Activated CD4-positive, alpha-beta memory T cell treated with anti-CD3 and anti-CD28 coated beads, Interleukin-2, amount 10 ng/mL, durations not matched to agents 7 days and 5 days (primary cell): Measurements from ENCODE around the gene PNPLA2. TPM values are rescaled to one million over a fixed set of nuclear protein-coding genes. Genes with fewer than 3 reads are reported as not detected.

ENCODE experiments used
- CTCF ChIA-PET: fragments of 350-600 bp; sonication (Branson Sonifier 250); formaldehyde crosslinking; loops from one replicate; lab custom pipeline; 2021; ENCODE audit warnings: antibody characterized with exemption, inconsistent platforms; lab: Charles Lee
- POLR2A ChIA-PET: fragments of 350-600 bp; sonication (Branson Sonifier 250); formaldehyde crosslinking; loops from one replicate; lab custom pipeline; 2021; ENCODE audit warnings: antibody characterized with exemption; lab: Charles Lee
- DNase-seq: peaks from one replicate; pipeline ENCODE4 v3.0.0-alpha.2; 2020
- H3K27ac Mint-ChIP-seq: one replicate; pipeline ENCODE4 v1.8.0; 2021; ENCODE audit warnings: mild to moderate bottlenecking, mixed read lengths
- H3K27me3 Mint-ChIP-seq: one replicate; pipeline ENCODE4 v1.8.0; 2021; ENCODE audit warnings: mixed read lengths
- H3K36me3 Mint-ChIP-seq: one replicate; pipeline ENCODE4 v1.8.0; 2021; ENCODE audit warnings: low read depth, mixed read lengths
- H3K4me1 Mint-ChIP-seq: one replicate; pipeline ENCODE4 v1.8.0; 2021; ENCODE audit warnings: mixed read lengths
- H3K4me3 Mint-ChIP-seq: one replicate; pipeline ENCODE4 v1.8.0; 2021; ENCODE audit warnings: mild to moderate bottlenecking, mixed read lengths
- H3K9me3 Mint-ChIP-seq: one replicate; pipeline ENCODE4 v1.8.0; 2021; ENCODE audit warnings: mixed read lengths
- total RNA-seq, 2 experiments: library from RNA; stranded (reverse); gene quantifications; one replicate each; pipeline ENCODE4 v1.2.3, GENCODE V29; 2021

PNPLA2 gene
- total RNA-seq, 2 experiments from 2014 or later, result 66.8 to 70.9 TPM

- ChIA-PET CTCF (no interaction called here), POLR2A (no interaction called here)
- no peaks in the 10 kb centered on the region for H3K9me3 Mint-ChIP-seq
These were observed 49.7 kb downstream of the PNPLA2 start for GRCh38 chr11:868394-868793.

GRCh38 chr11:868802-869201 lies 50.1 kb downstream of the PNPLA2 start:
- no peaks in the 10 kb centered on the region for H3K9me3 Mint-ChIP-seq
- H3K27me3 Mint-ChIP-seq, result no peaks in the 10 kb centered on the region
- ChIA-PET POLR2A (no interaction called here), CTCF (no interaction called here)
- no peak overlapping the region for H3K4me3 Mint-ChIP-seq
- H3K4me1 Mint-ChIP-seq, result no peaks in the 10 kb centered on the region
- H3K27ac Mint-ChIP-seq, result no peak overlapping the region
- no peaks in the 10 kb centered on the region for H3K36me3 Mint-ChIP-seq
- DNase-seq, result no peak

More at GRCh38 chr11:868394-868793, 49.7 kb downstream of the PNPLA2 start:
- no peak overlapping the region for H3K27ac Mint-ChIP-seq
- no peaks in the 10 kb centered on the region for H3K27me3 Mint-ChIP-seq
- no peaks in the 10 kb centered on the region for H3K36me3 Mint-ChIP-seq
- no peak overlapping the region for H3K4me3 Mint-ChIP-seq
- no peak for DNase-seq
- no peaks in the 10 kb centered on the region for H3K4me1 Mint-ChIP-seq

GRCh38 chr11:869399-870126 lies 50.8 kb downstream of the PNPLA2 start:
- Mint-ChIP-seq H3K4me1 (no peaks in the 10 kb centered on the region), H3K27me3 (no peaks in the 10 kb centered on the region), H3K4me3 (no peak overlapping the region), H3K27ac (no peak overlapping the region), H3K9me3 (no peaks in the 10 kb centered on the region), H3K36me3 (no peaks in the 10 kb centered on the region)
- ChIA-PET POLR2A (no interaction called here), CTCF (no interaction called here)
- DNase-seq, result no peak

- POLR2A ChIA-PET, result no interaction called here
- H3K36me3 Mint-ChIP-seq, result no peaks in the 10 kb centered on the region
- H3K4me1 Mint-ChIP-seq, result no peaks in the 10 kb centered on the region
- H3K27ac Mint-ChIP-seq, result no peak overlapping the region
- CTCF ChIA-PET, result no interaction called here
- no peaks in the 10 kb centered on the region for H3K9me3 Mint-ChIP-seq
- DNase-seq, result no peak
- H3K27me3 Mint-ChIP-seq, result no peaks in the 10 kb centered on the region
- H3K4me3 Mint-ChIP-seq, result no peak overlapping the region
These were observed 51.4 kb downstream of the PNPLA2 start for GRCh38 chr11:870127-870413.

GRCh38 chr11:870418-870817 lies 51.7 kb downstream of the PNPLA2 start:
- POLR2A ChIA-PET, result no interaction called here
- H3K27me3 Mint-ChIP-seq, result no peaks in the 10 kb centered on the region
- no peak for DNase-seq

GRCh38 chr11:871472-871871 lies 52.8 kb downstream of the PNPLA2 start:
- no peaks in the 10 kb centered on the region for H3K27me3 Mint-ChIP-seq
- ChIA-PET POLR2A (no interaction called here), CTCF (no interaction called here)

More at GRCh38 chr11:870418-870817, 51.7 kb downstream of the PNPLA2 start:
- Mint-ChIP-seq H3K27ac (no peak overlapping the region), H3K9me3 (no peaks in the 10 kb centered on the region), H3K4me3 (no peak overlapping the region), H3K4me1 (no peaks in the 10 kb centered on the region), H3K36me3 (no peaks in the 10 kb centered on the region)
- CTCF ChIA-PET, result no interaction called here

GRCh38 chr11:872799-873198 lies 54.1 kb downstream of the PNPLA2 start:
- POLR2A ChIA-PET, result no interaction called here
- CTCF ChIA-PET, result no interaction called here

More at GRCh38 chr11:871472-871871, 52.8 kb downstream of the PNPLA2 start:
- Mint-ChIP-seq H3K4me3 (no peak overlapping the region), H3K36me3 (no peaks in the 10 kb centered on the region), H3K27ac (no peak overlapping the region), H3K4me1 (no peaks in the 10 kb centered on the region), H3K9me3 (no peaks in the 10 kb centered on the region)
- no peak for DNase-seq

GRCh38 chr11:873706-874105 lies 55.0 kb downstream of the PNPLA2 start:
- POLR2A ChIA-PET, result no interaction called here
- H3K27me3 Mint-ChIP-seq, result no peaks in the 10 kb centered on the region
- H3K27ac Mint-ChIP-seq, result no peak overlapping the region
- no peak overlapping the region for H3K4me3 Mint-ChIP-seq
- no peak for DNase-seq
- H3K36me3 Mint-ChIP-seq, result no peaks in the 10 kb centered on the region
- H3K9me3 Mint-ChIP-seq, result no peaks in the 10 kb centered on the region
- CTCF ChIA-PET, result interaction anchor here (0.6 kb wide), 1 partner anchor 22 kb away, joined by 4 read pairs; no protein-coding TSS in a partner anchor
- H3K4me1 Mint-ChIP-seq, result no peaks in the 10 kb centered on the region

More at GRCh38 chr11:872799-873198, 54.1 kb downstream of the PNPLA2 start:
- Mint-ChIP-seq H3K4me3 (no peak overlapping the region), H3K4me1 (no peaks in the 10 kb centered on the region), H3K27me3 (no peaks in the 10 kb centered on the region), H3K27ac (no peak overlapping the region), H3K36me3 (no peaks in the 10 kb centered on the region), H3K9me3 (no peaks in the 10 kb centered on the region)
- no peak for DNase-seq

Other genes with a start within 250 kb of the PNPLA2 start
- gene PHRF1, start 242.4 kb upstream of the PNPLA2 start, total RNA-seq, result 10 to 100 TPM; 38.7 to 39.1 TPM
- 100 to 1,000 TPM; 220 to 221 TPM for gene IRF7, start 203.0 kb upstream of the PNPLA2 start, total RNA-seq
- gene CDHR5, start 194.0 kb upstream of the PNPLA2 start, total RNA-seq, result not detected
- not detected for gene SCT, start 191.7 kb upstream of the PNPLA2 start, total RNA-seq
- under 1 TPM; 0.18 to 0.20 TPM for gene DRD4, start 181.6 kb upstream of the PNPLA2 start, total RNA-seq
- 10 to 100 TPM; 33.0 to 34.2 TPM for gene DEAF1, start 123.7 kb upstream of the PNPLA2 start, total RNA-seq
- gene TMEM80, start 123.1 kb upstream of the PNPLA2 start, total RNA-seq, result 10 to 100 TPM; 22.6 to 25.3 TPM
- gene EPS8L2, start 112.7 kb upstream of the PNPLA2 start, total RNA-seq, result 10 to 100 TPM; 16.2 to 19.4 TPM
- gene TALDO1, start 71.5 kb upstream of the PNPLA2 start, total RNA-seq, result 100 to 1,000 TPM; 215 to 224 TPM
- gene GATD1, start 41.4 kb upstream of the PNPLA2 start, total RNA-seq, result 10 to 100 TPM; 48.6 to 52.9 TPM
- gene CEND1, start 28.8 kb upstream of the PNPLA2 start, total RNA-seq, result 1 to 10 TPM; 1.2 to 1.6 TPM
- gene SLC25A22, start 20.6 kb upstream of the PNPLA2 start, total RNA-seq, result 10 to 100 TPM; 35.7 to 38.3 TPM
- 10 to 100 TPM; 45.1 to 48.5 TPM for gene PIDD1, start 13.7 kb upstream of the PNPLA2 start, total RNA-seq
- 1,000 to 10,000 TPM; 2,077 to 2,079 TPM for gene RPLP2, start 8.9 kb upstream of the PNPLA2 start, total RNA-seq
- gene CRACR2B, start 9.0 kb downstream of the PNPLA2 start, total RNA-seq, result 10 to 100 TPM; 12.7 to 13.7 TPM
- 10 to 100 TPM; 28.0 to 28.6 TPM for gene CD151, start 14.0 kb downstream of the PNPLA2 start, total RNA-seq
- 10 to 100 TPM; 59.3 to 61.5 TPM for gene POLR2L, start 23.6 kb downstream of the PNPLA2 start, total RNA-seq
- 1 to 10 TPM; 4.4 to 4.5 TPM for gene TSPAN4, start 23.9 kb downstream of the PNPLA2 start, total RNA-seq
- 10 to 100 TPM; 38.2 to 39.2 TPM for gene CHID1, start 91.9 kb downstream of the PNPLA2 start, total RNA-seq
- 10 to 100 TPM; 50.5 to 51.1 TPM for gene AP2A2, start 107.0 kb downstream of the PNPLA2 start, total RNA-seq
- gene MUC6, start 217.8 kb downstream of the PNPLA2 start, total RNA-seq, result not detected